Effector memory CD4-positive, alpha-beta T cell (primary cell): ENCODE measurements around the gene CIZ1.
"Not testable (repeated sequence)": the region's sequence is repeated elsewhere in the genome, so short reads cannot be mapped to it uniquely, and the experiment has no call there.

Experiments
- DNase-seq, 3 donors: peaks; one replicate each; pipeline ENCODE4 v3.0.0-alpha.2; 2020
- H3K27ac ChIP-seq: 2 replicates; pipeline ENCODE4 v1.7.0; 2013; ENCODE audit warnings: mild to moderate bottlenecking, low read length, moderate library complexity; ENCODE audit not compliant: insufficient read depth, poor library complexity, severe bottlenecking
- H3K27me3 ChIP-seq: replicated peaks from 2 replicates; pipeline ENCODE4 v1.7.0; 2013; ENCODE audit warnings: mild to moderate bottlenecking, low read length; ENCODE audit not compliant: insufficient read depth, control insufficient read depth, poor library complexity, severe bottlenecking
- H3K36me3 ChIP-seq: 2 replicates; pipeline ENCODE4 v1.7.0; 2013; ENCODE audit warnings: mild to moderate bottlenecking, low read length, moderate library complexity; ENCODE audit not compliant: control insufficient read depth, insufficient read depth
- H3K4me1 ChIP-seq: 2 replicates; pipeline ENCODE4 v1.7.0; 2013; ENCODE audit warnings: low read length, mild to moderate bottlenecking; ENCODE audit not compliant: control insufficient read depth, insufficient read depth, poor library complexity, severe bottlenecking
- H3K4me3 ChIP-seq: 2 replicates; pipeline ENCODE4 v1.7.0; 2013; ENCODE audit warnings: low read length, low read depth, mild to moderate bottlenecking; ENCODE audit not compliant: insufficient read depth, poor library complexity, severe bottlenecking
- H3K9me3 ChIP-seq: 2 replicates; pipeline ENCODE4 v1.7.0; 2013; ENCODE audit warnings: mild to moderate bottlenecking, low read length, moderate library complexity; ENCODE audit not compliant: control insufficient read depth
- total RNA-seq, 3 donors: gene quantifications; one replicate each; lab custom pipeline; 2026; lab: John Stamatoyannopoulos, UW

Gene CIZ1, protein sequence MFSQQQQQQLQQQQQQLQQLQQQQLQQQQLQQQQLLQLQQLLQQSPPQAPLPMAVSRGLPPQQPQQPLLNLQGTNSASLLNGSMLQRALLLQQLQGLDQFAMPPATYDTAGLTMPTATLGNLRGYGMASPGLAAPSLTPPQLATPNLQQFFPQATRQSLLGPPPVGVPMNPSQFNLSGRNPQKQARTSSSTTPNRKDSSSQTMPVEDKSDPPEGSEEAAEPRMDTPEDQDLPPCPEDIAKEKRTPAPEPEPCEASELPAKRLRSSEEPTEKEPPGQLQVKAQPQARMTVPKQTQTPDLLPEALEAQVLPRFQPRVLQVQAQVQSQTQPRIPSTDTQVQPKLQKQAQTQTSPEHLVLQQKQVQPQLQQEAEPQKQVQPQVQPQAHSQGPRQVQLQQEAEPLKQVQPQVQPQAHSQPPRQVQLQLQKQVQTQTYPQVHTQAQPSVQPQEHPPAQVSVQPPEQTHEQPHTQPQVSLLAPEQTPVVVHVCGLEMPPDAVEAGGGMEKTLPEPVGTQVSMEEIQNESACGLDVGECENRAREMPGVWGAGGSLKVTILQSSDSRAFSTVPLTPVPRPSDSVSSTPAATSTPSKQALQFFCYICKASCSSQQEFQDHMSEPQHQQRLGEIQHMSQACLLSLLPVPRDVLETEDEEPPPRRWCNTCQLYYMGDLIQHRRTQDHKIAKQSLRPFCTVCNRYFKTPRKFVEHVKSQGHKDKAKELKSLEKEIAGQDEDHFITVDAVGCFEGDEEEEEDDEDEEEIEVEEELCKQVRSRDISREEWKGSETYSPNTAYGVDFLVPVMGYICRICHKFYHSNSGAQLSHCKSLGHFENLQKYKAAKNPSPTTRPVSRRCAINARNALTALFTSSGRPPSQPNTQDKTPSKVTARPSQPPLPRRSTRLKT
- total RNA-seq, result 61.5 to 101 (median 65.7) reads per million in 3 donors

DNA sequence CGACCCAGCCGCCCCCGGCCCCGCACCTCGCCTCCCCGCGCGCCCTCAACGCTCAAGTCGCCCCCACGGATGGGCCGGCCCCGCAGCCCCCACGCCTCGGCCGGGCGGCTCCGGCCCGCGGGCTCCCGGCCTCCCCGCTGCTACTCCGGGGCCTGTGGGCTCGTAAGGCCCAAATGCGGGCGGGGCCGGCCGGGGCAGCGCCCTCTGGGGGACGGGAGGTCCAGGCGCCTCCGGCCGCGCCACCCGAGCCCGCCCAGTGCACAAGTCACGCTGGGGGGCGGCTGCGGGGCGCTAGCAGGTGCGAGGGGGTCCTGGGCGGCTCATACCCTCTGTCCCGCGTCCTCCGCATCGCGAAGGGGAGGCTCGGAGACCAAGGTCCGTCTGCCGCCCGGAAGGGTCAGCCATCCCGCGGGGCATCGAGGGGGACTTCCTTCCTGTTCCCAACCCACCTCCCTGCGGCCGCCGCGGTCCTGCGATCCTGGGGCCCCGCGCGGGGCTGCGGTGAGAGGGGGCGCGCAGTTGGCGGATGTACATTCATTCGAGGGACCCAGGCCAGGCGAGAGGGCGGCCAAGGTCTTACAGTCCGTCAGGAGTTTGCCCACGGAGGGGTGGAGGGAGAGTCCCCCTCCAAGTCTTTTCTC lies at the start of gene CIZ1:
CIZ1 (minus strand) TSS at position 167 of the 641 bp plus-strand sequence. CDS start 715 bp downstream, outside the sequence.
- peak within 1 kb of the TSS; percentile 76 for H3K4me3 ChIP-seq
- no peaks in the 10 kb centered on the region for H3K9me3 ChIP-seq
- peaks cover 19% of the 10 kb centered on the region for H3K4me1 ChIP-seq
- no peaks in the 10 kb centered on the region for H3K27me3 ChIP-seq
- DNase-seq, result peak; percentile 46 to 54 (median 54)
- peaks cover 7% of the 10 kb centered on the region for H3K36me3 ChIP-seq
- peak within 1 kb of the TSS; percentile 68 for H3K27ac ChIP-seq

DNA sequence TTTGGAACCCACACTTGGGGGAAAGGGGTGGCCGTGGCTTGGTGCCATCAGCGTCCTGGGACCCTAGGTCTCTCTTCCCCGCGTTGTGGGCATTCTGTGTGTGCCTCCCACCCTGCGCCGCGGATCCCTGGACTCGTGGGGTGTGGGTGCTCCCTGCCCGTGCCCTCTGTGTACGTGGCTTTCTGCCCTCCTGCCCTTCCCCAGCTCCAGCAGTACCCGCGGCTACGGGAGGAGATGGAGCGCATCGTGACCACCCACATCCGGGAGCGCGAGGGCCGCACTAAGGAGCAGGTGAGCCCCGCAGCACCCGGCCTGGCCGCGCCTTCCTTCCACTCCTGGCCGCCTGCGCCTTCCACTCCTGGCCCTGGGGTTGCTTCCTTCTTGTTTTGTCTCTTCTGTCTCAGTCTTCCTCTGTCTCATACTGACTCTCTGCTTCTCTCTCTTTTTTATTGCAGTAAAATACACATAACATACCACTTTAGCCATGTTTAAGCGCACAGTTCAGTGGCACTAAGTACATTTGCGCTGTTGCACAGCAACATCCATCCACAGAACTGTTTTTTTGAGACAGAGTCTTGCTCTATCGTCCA lies 42.5 kb upstream of the CIZ1 start:
- H3K4me1 ChIP-seq, result no peaks in the 10 kb centered on the region

DNA sequence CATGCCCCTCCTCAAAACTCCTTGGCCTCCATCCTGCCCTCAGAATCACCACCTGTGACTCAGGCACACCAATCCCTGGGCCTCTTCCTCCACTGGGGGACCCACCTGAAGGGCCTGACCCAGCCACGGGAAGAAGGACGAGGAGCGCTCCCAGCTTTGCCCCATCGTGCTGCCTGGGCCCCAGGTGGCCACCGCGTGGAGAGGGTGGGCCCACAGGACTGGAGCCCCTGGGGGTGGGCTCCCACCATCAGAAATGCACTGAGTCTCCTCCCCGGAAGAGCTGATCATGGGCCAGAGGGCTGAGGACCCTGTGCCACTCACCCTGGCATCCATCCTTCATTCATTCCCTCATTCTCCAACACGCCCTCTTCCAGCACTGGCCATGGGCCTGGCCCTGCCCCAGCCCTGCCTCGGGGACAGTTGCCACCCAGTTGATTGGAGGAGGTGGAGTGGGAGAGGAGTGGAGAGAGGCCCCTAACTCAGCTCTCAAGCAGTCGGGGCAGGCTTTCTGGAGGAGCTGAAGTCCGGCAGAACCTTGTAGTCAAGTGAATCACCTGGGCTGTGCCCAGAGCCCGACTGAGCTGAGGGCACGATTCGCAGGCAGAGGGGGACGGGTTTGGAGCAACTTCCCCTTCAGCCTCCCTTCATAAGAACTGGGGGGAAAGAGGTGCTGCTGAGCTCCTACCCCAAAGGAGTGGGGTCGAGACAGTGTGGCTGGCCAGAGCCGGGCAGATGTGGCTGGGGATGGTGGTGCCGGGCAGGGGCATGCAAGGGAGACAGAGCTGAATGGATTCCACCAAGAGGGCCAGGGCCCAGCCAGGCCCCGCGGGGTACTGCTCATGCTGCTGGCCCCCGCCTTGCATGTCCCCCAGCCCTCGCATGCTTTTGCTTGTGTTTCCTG lies 41.4 kb upstream of the CIZ1 start:
- H3K27me3 ChIP-seq, result no peaks in the 10 kb centered on the region
- no peaks in the 10 kb centered on the region for H3K36me3 ChIP-seq
- H3K4me3 ChIP-seq, result no peak overlapping the region

More for the DNA sequence above, 42.5 kb upstream of the CIZ1 start:
- Histone ChIP-seq H3K36me3 (no peaks in the 10 kb centered on the region), H3K27ac (no peak overlapping the region), H3K9me3 (no peaks in the 10 kb centered on the region), H3K4me3 (no peak overlapping the region), H3K27me3 (no peaks in the 10 kb centered on the region)
- DNase-seq, result no peak

DNA sequence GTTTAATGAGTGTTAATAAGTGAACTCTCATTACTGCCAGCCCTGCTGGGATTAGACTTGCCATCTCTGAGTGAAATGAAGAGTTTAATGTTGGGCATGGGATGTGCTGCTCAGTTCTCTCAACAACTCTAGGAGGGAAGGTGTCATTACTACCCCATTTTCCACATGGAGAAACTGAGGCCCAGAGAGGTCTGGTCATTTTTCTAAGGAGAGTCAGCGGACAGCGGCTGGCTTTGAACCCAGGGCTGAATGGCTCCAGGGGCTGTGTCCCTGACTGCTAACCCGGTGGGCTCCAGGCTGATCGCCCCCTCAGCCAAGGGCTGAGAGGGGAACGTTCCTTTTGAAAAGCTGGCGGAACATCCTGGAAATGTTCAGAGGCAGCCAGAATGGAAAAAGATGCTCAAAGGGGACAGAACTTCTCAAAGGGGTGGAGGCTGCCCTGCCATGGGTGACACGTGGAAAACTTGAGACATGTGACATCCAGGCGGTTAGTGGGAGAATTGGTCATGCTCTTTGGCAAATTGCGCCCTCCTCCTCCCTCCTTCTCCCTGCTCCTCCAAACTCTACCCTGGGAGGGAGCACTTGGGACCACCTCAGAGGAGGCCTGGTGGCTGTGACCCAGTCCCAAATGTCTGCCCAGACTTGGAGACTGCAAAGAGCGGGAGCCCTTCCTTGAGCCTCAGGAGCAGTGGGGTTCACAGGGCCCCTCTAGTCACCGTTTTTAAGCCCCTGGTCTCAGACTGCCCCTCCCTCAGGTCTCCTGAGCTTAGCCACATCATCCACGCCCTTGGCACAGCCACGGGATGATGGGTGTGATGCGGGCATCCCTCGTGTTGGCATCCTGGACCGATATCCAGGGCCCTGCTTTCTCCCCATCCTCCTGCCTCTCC lies 40.5 kb upstream of the CIZ1 start:
- no peaks in the 10 kb centered on the region for H3K9me3 ChIP-seq
- H3K27me3 ChIP-seq, result no peaks in the 10 kb centered on the region
- no peaks in the 10 kb centered on the region for H3K36me3 ChIP-seq
- H3K4me3 ChIP-seq, result no peak overlapping the region
- no peak overlapping the region for H3K27ac ChIP-seq
- H3K4me1 ChIP-seq, result no peaks in the 10 kb centered on the region
- DNase-seq, result no peak

More for the DNA sequence above, 41.4 kb upstream of the CIZ1 start:
- Histone ChIP-seq H3K27ac (no peak overlapping the region), H3K4me1 (no peaks in the 10 kb centered on the region), H3K9me3 (no peaks in the 10 kb centered on the region)
- no peak for DNase-seq

DNA sequence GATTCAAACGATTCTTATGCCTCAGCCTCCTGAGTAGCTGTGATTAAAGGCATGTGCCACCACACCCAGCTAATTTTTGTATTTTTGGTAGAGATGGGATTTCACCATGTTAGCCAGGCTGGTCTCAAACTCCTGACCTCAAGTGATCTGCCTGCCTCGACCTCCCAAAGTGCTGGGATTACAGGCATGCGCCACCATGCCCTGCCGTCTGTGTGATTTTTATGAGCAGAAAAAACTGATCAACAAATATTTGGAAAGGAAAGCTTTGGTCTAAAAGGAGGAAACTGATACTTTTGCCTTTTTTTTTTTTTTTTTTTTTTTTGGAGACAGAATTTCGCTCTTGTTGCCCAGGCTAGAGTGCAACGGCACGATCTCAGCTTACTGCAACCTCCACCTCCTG lies 39.5 kb upstream of the CIZ1 start:
- H3K27me3 ChIP-seq, H3K36me3 ChIP-seq, H3K4me1 ChIP-seq, H3K27ac ChIP-seq, H3K4me3 ChIP-seq, H3K9me3 ChIP-seq, DNase-seq: not testable (repeated sequence)

DNA sequence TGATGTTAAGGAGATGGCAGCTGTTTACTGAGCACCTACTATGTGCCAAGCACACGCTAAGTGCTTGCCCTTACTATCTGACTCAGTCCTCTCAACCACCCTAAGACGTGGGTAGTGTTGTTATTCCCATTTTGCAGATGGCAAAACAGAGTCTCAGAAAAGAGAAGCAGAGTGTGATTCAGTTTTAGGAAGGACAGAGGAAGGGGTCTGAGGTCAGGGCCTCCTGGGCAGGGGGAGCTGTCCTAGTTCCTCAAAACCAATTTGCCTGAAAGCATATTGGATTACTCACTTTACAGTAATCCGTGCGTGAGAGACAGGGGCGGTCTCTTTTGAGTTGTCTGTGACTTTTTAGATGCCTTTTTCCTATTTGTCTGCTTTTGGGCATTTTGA lies 35.0 kb upstream of the CIZ1 start:
- H3K27ac ChIP-seq, result no peak overlapping the region
- no peaks in the 10 kb centered on the region for H3K4me1 ChIP-seq
- DNase-seq, result no peak
- H3K9me3 ChIP-seq, result no peaks in the 10 kb centered on the region
- H3K4me3 ChIP-seq, result no peak overlapping the region
- no peaks in the 10 kb centered on the region for H3K36me3 ChIP-seq
- no peaks in the 10 kb centered on the region for H3K27me3 ChIP-seq

DNA sequence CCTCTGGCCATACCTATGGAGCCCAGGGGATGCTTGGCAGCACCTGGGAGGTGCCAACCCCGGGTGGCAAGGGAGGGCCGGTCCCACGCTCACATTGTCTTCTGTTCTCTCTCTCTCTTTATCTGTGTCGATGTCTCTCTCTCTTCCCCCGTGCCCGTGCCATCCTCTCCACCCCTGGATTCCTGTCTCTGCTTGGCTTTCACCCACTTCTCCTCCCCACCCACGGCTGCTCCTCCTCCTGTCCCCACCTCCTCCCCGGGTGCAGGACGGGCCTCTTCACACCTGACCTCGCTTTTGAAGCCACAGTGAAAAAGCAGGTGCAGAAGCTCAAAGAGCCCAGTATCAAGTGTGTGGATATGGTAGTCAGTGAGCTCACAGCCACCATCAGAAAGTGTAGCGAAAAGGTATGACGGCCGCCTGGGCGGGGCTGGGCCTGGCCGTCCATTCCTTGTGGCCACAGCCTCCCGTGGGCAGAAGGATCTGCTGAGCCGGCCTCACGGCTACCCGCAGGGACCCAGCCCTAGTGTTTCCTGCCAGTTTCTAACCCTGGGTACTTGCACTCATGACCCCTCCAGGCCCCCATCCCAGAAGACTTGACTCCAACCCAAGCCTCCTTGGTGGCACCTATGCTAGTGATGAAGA lies 34.5 kb upstream of the CIZ1 start:
- H3K27ac ChIP-seq, result no peak overlapping the region
- H3K4me3 ChIP-seq, result no peak overlapping the region
- no peaks in the 10 kb centered on the region for H3K4me1 ChIP-seq
- no peaks in the 10 kb centered on the region for H3K27me3 ChIP-seq
- no peaks in the 10 kb centered on the region for H3K36me3 ChIP-seq
- DNase-seq, result no peak
- no peaks in the 10 kb centered on the region for H3K9me3 ChIP-seq

DNA sequence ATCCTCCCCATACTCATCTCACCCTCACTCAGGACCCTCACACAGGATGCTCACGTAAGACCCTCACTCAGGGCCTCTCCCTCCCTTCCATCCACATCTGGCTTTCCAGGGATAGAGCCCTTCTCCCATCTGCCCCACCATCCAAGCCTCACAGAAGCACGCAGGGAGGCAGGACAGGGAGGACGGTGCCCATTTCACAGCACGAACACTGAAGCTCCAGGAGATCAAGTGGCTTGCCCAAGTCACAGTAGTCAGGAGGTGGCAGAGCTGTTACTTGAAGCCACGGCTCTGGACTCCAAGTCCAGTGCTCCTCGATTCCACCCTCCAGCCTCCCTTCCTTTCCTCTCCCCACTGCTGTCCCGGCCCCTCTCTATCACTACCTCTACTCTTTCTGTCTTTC lies 33.5 kb upstream of the CIZ1 start:
- Histone ChIP-seq H3K27ac (no peak overlapping the region), H3K36me3 (no peaks in the 10 kb centered on the region), H3K9me3 (no peaks in the 10 kb centered on the region), H3K27me3 (no peaks in the 10 kb centered on the region), H3K4me1 (no peaks in the 10 kb centered on the region), H3K4me3 (no peak overlapping the region)
- no peak for DNase-seq
